Measurements from ENCODE around the gene METTL4.

The METTL4 gene

GRCh38 chr18:2511451-2511850, 59.9 kb downstream of the METTL4 start:
- DNase-seq (ENCODE audit: insufficient read length, low spot score) = no peak
- TF ChIP-seq POLR2A (IDR thresholded peaks at IDR 0.05; ENCODE audit: low read depth, low read length) (no peak), PAX5 (IDR thresholded peaks at IDR 0.05; ENCODE audit: insufficient read depth, low read length, severe bottlenecking) (no peak), POLR2AphosphoS5 (IDR thresholded peaks at IDR 0.05; ENCODE audit: low read depth, low read length) (no peak), POU2F2 (IDR thresholded peaks at IDR 0.05; ENCODE audit: low read depth, low read length) (no peak), TAF1 (IDR thresholded peaks at IDR 0.05; ENCODE audit: low read depth, low read length) (no peak), SPI1 (IDR thresholded peaks at IDR 0.05; ENCODE audit: low read depth, low read length) (no peak)

DNA sequence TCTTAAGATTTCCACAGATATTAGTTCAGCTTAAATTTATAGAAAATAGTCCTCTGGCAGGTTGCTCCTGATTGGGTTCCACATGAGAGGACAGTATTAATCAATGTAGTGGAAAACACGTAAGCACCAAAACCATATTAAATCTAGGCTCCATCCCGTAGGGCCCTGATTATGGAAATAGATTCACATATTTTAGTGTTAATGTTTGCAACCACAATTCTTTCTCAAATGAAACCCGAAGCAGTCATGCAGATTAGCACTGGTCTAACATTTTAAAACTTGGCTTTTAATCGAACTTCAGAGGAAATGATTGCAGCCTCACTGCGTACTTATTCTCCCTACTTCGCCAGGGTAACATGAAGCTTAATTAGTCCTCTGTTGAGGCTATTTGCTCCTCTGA, 60.9 kb downstream of the METTL4 start:
- DNase-seq (ENCODE audit: insufficient read length, low spot score) (no peak), FAIRE-seq (no peak)
- TF ChIP-seq POLR2AphosphoS5 (IDR thresholded peaks at IDR 0.05; ENCODE audit: low read depth, low read length) (no peak), PAX5 (IDR thresholded peaks at IDR 0.05; ENCODE audit: insufficient read depth, low read length, severe bottlenecking) (no peak), TAF1 (IDR thresholded peaks at IDR 0.05; ENCODE audit: low read depth, low read length) (no peak), POLR2A (IDR thresholded peaks at IDR 0.05; ENCODE audit: low read depth, low read length) (no peak), POU2F2 (IDR thresholded peaks at IDR 0.05; ENCODE audit: low read depth, low read length) (no peak), SPI1 (IDR thresholded peaks at IDR 0.05; ENCODE audit: low read depth, low read length) (no peak)

More at GRCh38 chr18:2511451-2511850, 59.9 kb downstream of the METTL4 start:
- FAIRE-seq = no peak

DNA sequence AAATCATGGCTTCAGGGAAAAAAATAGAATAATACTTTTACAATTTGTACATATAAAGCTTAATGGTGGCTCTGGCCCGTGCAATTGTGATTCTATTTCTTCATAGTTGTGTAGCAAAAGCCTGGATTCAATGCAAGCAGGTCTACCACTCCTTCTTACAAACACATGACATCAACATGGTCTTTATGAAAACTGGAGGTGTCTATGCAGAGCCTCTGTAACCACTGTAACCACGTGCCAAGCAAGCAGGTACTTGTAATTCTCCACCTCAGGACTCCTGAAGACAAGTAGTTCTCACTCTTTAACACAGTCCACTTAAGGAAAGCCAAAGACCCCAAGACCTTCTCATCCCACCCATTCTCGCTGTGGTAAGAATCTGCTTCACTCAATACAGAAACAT, 62.6 kb downstream of the METTL4 start:
- FAIRE-seq = no peak
- TF ChIP-seq SPI1 (IDR thresholded peaks at IDR 0.05; ENCODE audit: low read depth, low read length) = no peak
- TF ChIP-seq PAX5 (IDR thresholded peaks at IDR 0.05; ENCODE audit: insufficient read depth, low read length, severe bottlenecking) = no peak
- no peak for TF ChIP-seq POLR2A (IDR thresholded peaks at IDR 0.05; ENCODE audit: low read depth, low read length)
- TF ChIP-seq POLR2AphosphoS5 (IDR thresholded peaks at IDR 0.05; ENCODE audit: low read depth, low read length) = no peak
- TF ChIP-seq POU2F2 (IDR thresholded peaks at IDR 0.05; ENCODE audit: low read depth, low read length) = no peak
- TF ChIP-seq TAF1 (IDR thresholded peaks at IDR 0.05; ENCODE audit: low read depth, low read length) = no peak
- DNase-seq (ENCODE audit: insufficient read length, low spot score) = no peak

GRCh38 chr18:2508155-2508554, 63.1 kb downstream of the METTL4 start:
- TF ChIP-seq POLR2A (IDR thresholded peaks at IDR 0.05; ENCODE audit: low read depth, low read length) = no peak
- no peak for TF ChIP-seq POU2F2 (IDR thresholded peaks at IDR 0.05; ENCODE audit: low read depth, low read length)
- no peak for TF ChIP-seq TAF1 (IDR thresholded peaks at IDR 0.05; ENCODE audit: low read depth, low read length)
- TF ChIP-seq POLR2AphosphoS5 (IDR thresholded peaks at IDR 0.05; ENCODE audit: low read depth, low read length) = no peak
- TF ChIP-seq SPI1 (IDR thresholded peaks at IDR 0.05; ENCODE audit: low read depth, low read length) = no peak
- no peak for TF ChIP-seq PAX5 (IDR thresholded peaks at IDR 0.05; ENCODE audit: insufficient read depth, low read length, severe bottlenecking)
- no peak for DNase-seq (ENCODE audit: insufficient read length, low spot score)
- FAIRE-seq = no peak

DNA sequence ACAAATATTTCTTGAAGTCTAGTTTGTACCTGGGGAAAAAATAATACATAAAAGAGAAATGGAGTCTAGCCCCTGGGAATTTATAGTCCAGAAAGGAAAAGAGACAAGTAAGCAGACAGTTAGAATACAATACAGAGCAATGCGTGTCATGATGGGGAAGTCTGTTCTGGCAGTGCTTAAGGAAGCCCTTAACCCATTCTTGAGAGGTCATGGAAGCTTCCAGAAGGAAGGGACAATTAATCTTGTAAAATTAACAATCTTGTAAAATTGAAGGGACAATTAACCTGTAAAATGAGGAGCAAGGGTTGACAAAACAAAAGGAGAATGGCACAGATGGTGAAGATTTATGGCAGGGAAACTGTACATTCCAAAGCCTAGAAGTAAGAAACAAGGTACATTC, 66.7 kb downstream of the METTL4 start:
- DNase-seq (ENCODE audit: insufficient read length, low spot score) (no peak), FAIRE-seq (no peak)
- TF ChIP-seq POLR2AphosphoS5 (IDR thresholded peaks at IDR 0.05; ENCODE audit: low read depth, low read length) = no peak
- no peak for TF ChIP-seq PAX5 (IDR thresholded peaks at IDR 0.05; ENCODE audit: insufficient read depth, low read length, severe bottlenecking)
- no peak for TF ChIP-seq POLR2A (IDR thresholded peaks at IDR 0.05; ENCODE audit: low read depth, low read length)
- no peak for TF ChIP-seq TAF1 (IDR thresholded peaks at IDR 0.05; ENCODE audit: low read depth, low read length)

DNA sequence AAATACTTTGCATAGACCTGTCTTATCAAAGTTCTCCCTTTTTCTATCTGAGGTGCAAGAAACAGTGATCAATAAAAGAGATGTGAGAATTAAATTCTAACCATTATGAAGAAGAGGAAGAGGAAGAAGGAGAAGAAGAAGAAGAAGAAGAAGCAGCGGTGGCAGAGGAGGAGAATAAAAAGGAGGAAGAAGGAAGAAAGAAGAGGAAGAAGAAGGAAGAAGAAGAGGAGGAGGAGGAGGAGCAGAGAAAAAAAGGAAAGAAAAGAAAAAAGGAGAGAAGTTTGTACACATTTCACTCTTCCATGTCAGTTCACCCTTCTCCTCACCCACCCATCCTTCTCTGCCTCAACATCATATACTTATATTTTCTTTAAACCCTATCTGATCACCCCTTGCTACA, 68.4 kb downstream of the METTL4 start:
- FAIRE-seq (no peak), DNase-seq (ENCODE audit: insufficient read length, low spot score) (no peak)

DNA sequence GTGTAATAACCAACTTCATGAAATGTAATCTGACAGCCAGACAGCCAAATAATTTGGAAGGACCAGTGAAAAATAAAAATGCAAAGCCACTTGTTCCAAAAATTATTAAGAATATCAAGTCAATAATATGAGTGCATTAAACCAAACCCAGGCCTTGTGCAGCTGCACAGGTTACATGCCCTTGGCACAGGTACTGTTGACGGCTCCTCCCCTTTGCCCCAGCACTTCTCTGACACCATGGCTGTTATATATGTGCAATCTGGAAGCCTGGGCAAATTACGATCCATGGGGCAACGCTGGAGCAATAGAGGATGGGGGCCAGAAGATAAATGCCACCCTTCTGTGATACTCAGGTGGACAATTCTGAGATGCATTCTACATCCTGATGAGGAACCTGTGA, 68.9 kb downstream of the METTL4 start:
- no peak for TF ChIP-seq POLR2AphosphoS5 (IDR thresholded peaks at IDR 0.05; ENCODE audit: low read depth, low read length)
- no peak for TF ChIP-seq POU2F2 (IDR thresholded peaks at IDR 0.05; ENCODE audit: low read depth, low read length)
- no peak for TF ChIP-seq TAF1 (IDR thresholded peaks at IDR 0.05; ENCODE audit: low read depth, low read length)
- TF ChIP-seq SPI1 (IDR thresholded peaks at IDR 0.05; ENCODE audit: low read depth, low read length) = no peak
- no peak for TF ChIP-seq POLR2A (IDR thresholded peaks at IDR 0.05; ENCODE audit: low read depth, low read length)
- FAIRE-seq = no peak
- no peak for DNase-seq (ENCODE audit: insufficient read length, low spot score)

More for the DNA sequence above, 68.4 kb downstream of the METTL4 start:
- TF ChIP-seq POLR2AphosphoS5 (IDR thresholded peaks at IDR 0.05; ENCODE audit: low read depth, low read length) (no peak), SPI1 (IDR thresholded peaks at IDR 0.05; ENCODE audit: low read depth, low read length) (no peak), POU2F2 (IDR thresholded peaks at IDR 0.05; ENCODE audit: low read depth, low read length) (no peak), TAF1 (IDR thresholded peaks at IDR 0.05; ENCODE audit: low read depth, low read length) (no peak), PAX5 (IDR thresholded peaks at IDR 0.05; ENCODE audit: insufficient read depth, low read length, severe bottlenecking) (no peak), POLR2A (IDR thresholded peaks at IDR 0.05; ENCODE audit: low read depth, low read length) (no peak)

GRCh38 chr18:2497797-2498196, 73.5 kb downstream of the METTL4 start:
- DNase-seq (ENCODE audit: insufficient read length, low spot score) = no peak
- TF ChIP-seq POLR2A (IDR thresholded peaks at IDR 0.05; ENCODE audit: low read depth, low read length) (no peak), TAF1 (IDR thresholded peaks at IDR 0.05; ENCODE audit: low read depth, low read length) (no peak), PAX5 (IDR thresholded peaks at IDR 0.05; ENCODE audit: insufficient read depth, low read length, severe bottlenecking) (no peak), POLR2AphosphoS5 (IDR thresholded peaks at IDR 0.05; ENCODE audit: low read depth, low read length) (no peak), POU2F2 (IDR thresholded peaks at IDR 0.05; ENCODE audit: low read depth, low read length) (no peak), SPI1 (IDR thresholded peaks at IDR 0.05; ENCODE audit: low read depth, low read length) (no peak)
- FAIRE-seq = no peak

GRCh38 chr18:2495381-2495780, 75.9 kb downstream of the METTL4 start:
- no peak for DNase-seq (ENCODE audit: insufficient read length, low spot score)
- TF ChIP-seq POU2F2 (IDR thresholded peaks at IDR 0.05; ENCODE audit: low read depth, low read length) = no peak
- no peak for TF ChIP-seq PAX5 (IDR thresholded peaks at IDR 0.05; ENCODE audit: insufficient read depth, low read length, severe bottlenecking)
- no peak for TF ChIP-seq SPI1 (IDR thresholded peaks at IDR 0.05; ENCODE audit: low read depth, low read length)
- no peak for TF ChIP-seq POLR2A (IDR thresholded peaks at IDR 0.05; ENCODE audit: low read depth, low read length)
- TF ChIP-seq POLR2AphosphoS5 (IDR thresholded peaks at IDR 0.05; ENCODE audit: low read depth, low read length) = no peak
- TF ChIP-seq TAF1 (IDR thresholded peaks at IDR 0.05; ENCODE audit: low read depth, low read length) = no peak
- FAIRE-seq = no peak

DNA sequence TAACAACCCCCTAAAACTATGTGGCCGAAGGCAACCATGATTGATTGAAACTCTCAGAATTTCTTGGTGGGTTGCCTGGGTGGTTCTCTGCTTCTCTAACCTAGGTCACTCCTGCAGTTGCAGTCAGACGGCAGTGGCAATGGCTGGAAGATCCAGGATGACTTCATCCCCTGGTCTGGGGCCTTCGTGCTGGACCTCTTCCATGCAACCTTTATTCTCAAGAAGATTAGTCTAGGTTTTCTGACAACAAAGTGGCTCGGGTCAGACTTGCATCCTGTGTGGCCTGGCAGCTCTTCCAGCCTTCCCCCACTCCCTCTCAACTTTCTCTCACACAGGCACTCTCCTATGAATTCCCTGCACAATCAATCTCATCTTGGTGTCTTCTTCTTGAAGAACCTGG, 76.4 kb downstream of the METTL4 start:
- TF ChIP-seq POLR2A (IDR thresholded peaks at IDR 0.05; ENCODE audit: low read depth, low read length) = no peak
- no peak for TF ChIP-seq SPI1 (IDR thresholded peaks at IDR 0.05; ENCODE audit: low read depth, low read length)
- TF ChIP-seq TAF1 (IDR thresholded peaks at IDR 0.05; ENCODE audit: low read depth, low read length) = no peak
- TF ChIP-seq PAX5 (IDR thresholded peaks at IDR 0.05; ENCODE audit: insufficient read depth, low read length, severe bottlenecking) = no peak
- TF ChIP-seq POLR2AphosphoS5 (IDR thresholded peaks at IDR 0.05; ENCODE audit: low read depth, low read length) = no peak
- TF ChIP-seq POU2F2 (IDR thresholded peaks at IDR 0.05; ENCODE audit: low read depth, low read length) = no peak
- no peak for DNase-seq (ENCODE audit: insufficient read length, low spot score)
- no peak for FAIRE-seq
